Naive thymus-derived CD4-positive, alpha-beta T cell (primary cell): Measurements from ENCODE around the gene CGN. TPM values are rescaled to one million over a fixed set of nuclear protein-coding genes. Genes with fewer than 3 reads are reported as not detected.

ENCODE experiments used
- ATAC-seq: fragments of 150-1000 bp; cut with Tn5 transposase; 2 replicates; pipeline ENCODE4 v1.10.0; 2021; ENCODE audit warnings: mild to moderate bottlenecking, moderate library complexity
- CTCF ChIA-PET: fragments of 350-600 bp; sonication (Branson Sonifier 250); formaldehyde crosslinking; loops from one replicate; lab custom pipeline; 2021; ENCODE audit warnings: antibody characterized with exemption; lab: Charles Lee
- POLR2A ChIA-PET: fragments of 350-600 bp; sonication (Branson Sonifier 250); formaldehyde crosslinking; loops from one replicate; lab custom pipeline; 2021; ENCODE audit warnings: antibody characterized with exemption, inconsistent platforms; lab: Charles Lee
- DNase-seq, 9 donors: peaks; one replicate each; pipeline versions ENCODE4 v3.0.0 to v3.0.0-alpha.2; 2020 to 2022; ENCODE audit warnings: mixed read lengths in 1 of 9
- H3K27ac ChIP-seq: one replicate; pipeline ENCODE4 v1.7.0; 2013; ENCODE audit warnings: mild to moderate bottlenecking, low read depth, low read length, moderate library complexity
- H3K27me3 ChIP-seq, 2 donors: one replicate each; pipeline ENCODE4 v1.7.0; 2013; ENCODE audit warnings: low read length in 2 of 2, mild to moderate bottlenecking in 2 of 2, moderate library complexity in 2 of 2; ENCODE audit not compliant: control insufficient read depth in 2 of 2, insufficient read depth in 2 of 2
- H3K36me3 ChIP-seq, 3 experiments: 1 replicate in 2 of 3; 2 replicates in 1 of 3; pipeline ENCODE4 v1.7.0; 2013; ENCODE audit warnings: low read length in 3 of 3, mild to moderate bottlenecking in 3 of 3, moderate library complexity in 1 of 3; ENCODE audit not compliant: insufficient read depth in 3 of 3, control insufficient read depth in 2 of 3
- H3K4me1 ChIP-seq, 2 donors: one replicate each; pipeline ENCODE4 v1.7.0; 2013; ENCODE audit warnings: low read length in 2 of 2, mild to moderate bottlenecking in 2 of 2, moderate library complexity in 1 of 2; ENCODE audit not compliant: control insufficient read depth in 2 of 2, insufficient read depth in 2 of 2
- H3K4me3 ChIP-seq: 2 replicates; pipeline ENCODE4 v1.7.0; 2013; ENCODE audit warnings: mild to moderate bottlenecking, low read length
- H3K9me3 ChIP-seq, 3 experiments: 1 replicate in 2 of 3; 2 replicates in 1 of 3; pipeline ENCODE4 v1.7.0; 2013; ENCODE audit warnings: low read length in 3 of 3; ENCODE audit not compliant: control insufficient read depth in 2 of 3
- H3K27ac Mint-ChIP-seq, 9 donors: one replicate each; pipeline ENCODE4 v1.8.0; 2020 to 2022; ENCODE audit warnings: mixed read lengths in 9 of 9, mild to moderate bottlenecking in 8 of 9, moderate library complexity in 5 of 9, inconsistent platforms in 2 of 9
- H3K27me3 Mint-ChIP-seq, 5 donors: one replicate each; pipeline ENCODE4 v1.8.0; 2021 to 2022; ENCODE audit warnings: mixed read lengths in 5 of 5, mild to moderate bottlenecking in 1 of 5
- H3K36me3 Mint-ChIP-seq, 5 donors: one replicate each; pipeline ENCODE4 v1.8.0; 2020 to 2022; ENCODE audit warnings: mixed read lengths in 5 of 5, mild to moderate bottlenecking in 3 of 5, inconsistent platforms in 1 of 5
- H3K4me1 Mint-ChIP-seq, 7 donors: one replicate each; pipeline ENCODE4 v1.8.0; 2020 to 2022; ENCODE audit warnings: mixed read lengths in 7 of 7, mild to moderate bottlenecking in 3 of 7, inconsistent platforms in 1 of 7
- H3K4me3 Mint-ChIP-seq, 10 donors: one replicate each; pipeline ENCODE4 v1.8.0; 2020 to 2022; ENCODE audit warnings: mild to moderate bottlenecking in 10 of 10, mixed read lengths in 10 of 10, moderate library complexity in 6 of 10, inconsistent platforms in 2 of 10
- H3K9me3 Mint-ChIP-seq, 11 donors: one replicate each; pipeline ENCODE4 v1.8.0; 2020 to 2022; ENCODE audit warnings: mixed read lengths in 11 of 11, mild to moderate bottlenecking in 4 of 11, inconsistent platforms in 1 of 11, moderate library complexity in 1 of 11
- intact Hi-C, 2 donors: fragments of 100-400 bp; cut with micrococcal nuclease; formaldehyde crosslinking; loops; one replicate each; pipeline ENCODE4 v1.15.1; 2023
- polyA plus RNA-seq, 2 donors: library from polyadenylated mRNA; unstranded; fragments of 300-500 nt; fragmentation: Illumina TruSeq; gene quantifications; one replicate each; pipeline ENCODE4 v1.2.3, GENCODE V29; 2021
- total RNA-seq, 6 experiments: library from RNA in 5 of 6; stranded (reverse) in 5 of 6; gene quantifications; 1 replicate in 5 of 6; 2 replicates in 1 of 6; pipeline ENCODE4 v1.2.3 and lab custom pipeline; 2021 to 2026

The CGN gene
- total and polyA plus RNA-seq, 7 experiments from 2014 or later = 0.25 to 2.4 (median 0.91) TPM; not detected in 2

GRCh38 chr1:151514366-151514765 is 3.2 kb downstream of the CGN start:
- H3K9me3 Mint-ChIP-seq = peaks cover 0 to 1% (median 0%) of the 10 kb centered on the region in 11 donors
- H3K9me3 ChIP-seq = no peaks in the 10 kb centered on the region
- H3K27ac ChIP-seq = no peak overlapping the region
- no peaks in the 10 kb centered on the region for H3K36me3 ChIP-seq
- H3K27me3 Mint-ChIP-seq = peaks cover 0 to 29% (median 0%) of the 10 kb centered on the region in 5 donors
- DNase-seq = no peak
- CTCF ChIA-PET = no interaction called here
- ATAC-seq = no peak
- H3K27ac Mint-ChIP-seq = no peak overlapping the region
- peaks cover 13 to 18% of the 10 kb centered on the region in 2 donors for H3K4me1 ChIP-seq
- no peaks in the 10 kb centered on the region for H3K27me3 ChIP-seq
- peaks cover 12 to 36% (median 25%) of the 10 kb centered on the region in 7 donors for H3K4me1 Mint-ChIP-seq
- intact Hi-C loops = loop anchor here (5.0 to 10.0 kb wide), 2 partner anchors 72 to 230 kb away; partner anchors contain the start of gene ZNF687 (in 1 of the 2)
- H3K36me3 Mint-ChIP-seq = no peaks in the 10 kb centered on the region
- POLR2A ChIA-PET = interaction anchor here (1.2 kb wide), 1 partner anchor 43 kb away, joined by 3 read pairs; no protein-coding TSS in a partner anchor
- H3K4me3 Mint-ChIP-seq = peak overlapping the region in 1 of 10 donors; percentile 94
- H3K4me3 ChIP-seq = no peak overlapping the region

DNA sequence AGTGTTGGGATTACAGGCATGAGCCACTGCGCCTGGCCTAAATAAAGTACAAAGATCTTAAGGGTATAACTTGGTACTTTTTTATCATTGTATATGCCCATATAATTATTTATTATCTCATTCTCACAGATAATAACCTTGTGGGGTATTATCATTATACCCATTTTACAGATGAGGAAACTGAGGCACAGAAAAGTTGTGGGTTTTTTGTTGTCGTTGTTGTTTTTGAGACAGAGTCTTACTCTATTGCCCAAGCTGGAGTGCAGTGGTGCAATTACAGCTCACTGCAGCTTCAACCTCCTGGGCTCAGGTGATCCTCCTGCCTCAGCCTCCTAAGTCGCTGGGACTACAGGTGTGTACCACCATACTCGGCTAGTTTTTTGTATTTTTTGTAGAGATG is 4.1 kb downstream of the CGN start:
- peaks cover 13 to 17% of the 10 kb centered on the region in 2 donors for H3K4me1 ChIP-seq
- no peak for DNase-seq
- H3K27ac Mint-ChIP-seq = no peak overlapping the region
- no peaks in the 10 kb centered on the region for H3K27me3 ChIP-seq
- H3K4me1 Mint-ChIP-seq = peaks cover 12 to 33% (median 26%) of the 10 kb centered on the region in 7 donors
- no peaks in the 10 kb centered on the region for H3K36me3 Mint-ChIP-seq
- ATAC-seq = no peak
- intact Hi-C loops = loop anchor here in 1 of 2 donors (10.0 kb wide), 1 partner anchor 230 kb away; the partner anchor contains the start of gene ZNF687
- CTCF ChIA-PET = no interaction called here
- no peaks in the 10 kb centered on the region for H3K9me3 ChIP-seq
- no peak overlapping the region for H3K4me3 Mint-ChIP-seq
- no peaks in the 10 kb centered on the region for H3K36me3 ChIP-seq
- H3K9me3 Mint-ChIP-seq = peaks cover 0 to 1% (median 0%) of the 10 kb centered on the region in 11 donors
- POLR2A ChIA-PET = no interaction called here
- H3K27me3 Mint-ChIP-seq = peaks cover 0 to 25% (median 0%) of the 10 kb centered on the region in 5 donors
- no peak overlapping the region for H3K27ac ChIP-seq
- no peak overlapping the region for H3K4me3 ChIP-seq

- ChIA-PET POLR2A (no interaction called here), CTCF (no interaction called here)
- no peaks in the 10 kb centered on the region for H3K9me3 ChIP-seq
- DNase-seq (no peak), ATAC-seq (no peak)
- intact Hi-C loops = loop anchor here in 1 of 2 donors (10.0 kb wide), 1 partner anchor 231 kb away; the partner anchor contains the start of gene ZNF687
- peaks cover 7 to 26% (median 21%) of the 10 kb centered on the region in 7 donors for H3K4me1 Mint-ChIP-seq
- H3K36me3 Mint-ChIP-seq = no peaks in the 10 kb centered on the region
- peaks cover 13% of the 10 kb centered on the region in 2 donors for H3K4me1 ChIP-seq
- H3K9me3 Mint-ChIP-seq = no peaks in the 10 kb centered on the region
- H3K27me3 Mint-ChIP-seq = peaks cover 0 to 22% (median 0%) of the 10 kb centered on the region in 5 donors
- no peak overlapping the region for H3K27ac Mint-ChIP-seq
- H3K27ac ChIP-seq = no peak overlapping the region
- H3K4me3 ChIP-seq = no peak overlapping the region
- no peaks in the 10 kb centered on the region for H3K36me3 ChIP-seq
- H3K4me3 Mint-ChIP-seq = no peak overlapping the region
- H3K27me3 ChIP-seq = no peaks in the 10 kb centered on the region
Observed at GRCh38 chr1:151516031-151516511, 4.9 kb downstream of the CGN start.

- Histone ChIP-seq H3K4me1 (peaks cover 0 to 3% of the 10 kb centered on the region in 2 donors), H3K9me3 (no peaks in the 10 kb centered on the region), H3K27me3 (no peaks in the 10 kb centered on the region), H3K27ac (no peak overlapping the region), H3K36me3 (no peaks in the 10 kb centered on the region), H3K4me3 (no peak overlapping the region)
- Mint-ChIP-seq H3K4me1 (peaks cover 3 to 9% (median 8%) of the 10 kb centered on the region in 7 donors), H3K27me3 (peaks cover 0 to 12% (median 0%) of the 10 kb centered on the region in 5 donors), H3K9me3 (no peaks in the 10 kb centered on the region), H3K36me3 (no peaks in the 10 kb centered on the region), H3K27ac (no peak overlapping the region), H3K4me3 (no peak overlapping the region)
- ChIA-PET CTCF (no interaction called here), POLR2A (no interaction called here)
- ATAC-seq (no peak), DNase-seq (no peak)
- intact Hi-C loops = loop anchor here in 1 of 2 donors (10.0 kb wide), 1 partner anchor 234 kb away; the partner anchor contains the start of gene ZNF687
Observed at GRCh38 chr1:151518431-151518830, 7.2 kb downstream of the CGN start.

DNA sequence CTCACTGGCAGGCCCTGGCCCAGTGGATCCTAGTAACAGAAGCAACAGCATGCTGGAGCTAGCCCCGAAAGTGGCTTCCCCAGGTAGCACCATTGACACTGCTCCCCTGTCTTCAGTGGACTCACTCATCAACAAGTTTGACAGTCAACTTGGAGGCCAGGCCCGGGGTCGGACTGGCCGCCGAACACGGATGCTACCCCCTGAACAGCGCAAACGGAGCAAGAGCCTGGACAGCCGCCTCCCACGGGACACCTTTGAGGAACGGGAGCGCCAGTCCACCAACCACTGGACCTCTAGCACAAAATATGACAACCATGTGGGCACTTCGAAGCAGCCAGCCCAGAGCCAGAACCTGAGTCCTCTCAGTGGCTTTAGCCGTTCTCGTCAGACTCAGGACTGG is 7.7 kb downstream of the CGN start:
- intact Hi-C loops = loop anchor here in 1 of 2 donors (10.0 kb wide), 1 partner anchor 234 kb away; the partner anchor contains the start of gene ZNF687
- Histone ChIP-seq H3K4me3 (no peak overlapping the region), H3K27me3 (no peaks in the 10 kb centered on the region), H3K9me3 (no peaks in the 10 kb centered on the region), H3K36me3 (no peaks in the 10 kb centered on the region), H3K27ac (no peak overlapping the region), H3K4me1 (no peaks in the 10 kb centered on the region)
- no peaks in the 10 kb centered on the region for H3K9me3 Mint-ChIP-seq
- no peaks in the 10 kb centered on the region for H3K36me3 Mint-ChIP-seq
- DNase-seq (no peak), ATAC-seq (no peak)
- H3K4me1 Mint-ChIP-seq = peaks cover 0 to 4% (median 3%) of the 10 kb centered on the region in 7 donors
- H3K4me3 Mint-ChIP-seq = no peak overlapping the region
- ChIA-PET POLR2A (no interaction called here), CTCF (no interaction called here)
- H3K27me3 Mint-ChIP-seq = peaks cover 0 to 9% (median 0%) of the 10 kb centered on the region in 5 donors
- H3K27ac Mint-ChIP-seq = no peak overlapping the region

DNA sequence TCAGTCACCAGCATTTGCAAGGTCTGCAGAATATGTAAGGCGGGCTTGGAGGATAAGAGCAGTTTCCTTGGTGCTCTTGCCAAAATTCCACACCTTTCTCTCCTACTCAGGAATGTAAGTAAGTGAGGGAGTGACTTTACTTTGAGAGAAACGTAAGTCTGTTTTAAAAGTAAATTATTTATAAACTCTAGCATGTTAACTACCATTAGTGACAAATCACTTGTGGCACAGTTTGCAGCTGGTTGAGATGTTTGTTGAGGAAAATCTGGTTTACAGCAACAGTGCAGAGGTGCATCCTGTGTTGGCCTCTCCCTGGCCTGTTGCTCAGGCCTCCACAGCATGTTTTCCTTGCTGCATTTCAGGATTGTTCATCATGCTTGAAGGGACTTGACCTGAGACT is 8.5 kb downstream of the CGN start:
- intact Hi-C loops = loop anchor here in 1 of 2 donors (10.0 kb wide), 1 partner anchor 235 kb away; the partner anchor contains the start of gene ZNF687
- H3K4me3 Mint-ChIP-seq = no peak overlapping the region
- CTCF ChIA-PET = interaction anchor here (1.4 kb wide), 1 partner anchor 10 kb away, joined by 3 read pairs; no protein-coding TSS in a partner anchor
- H3K27me3 Mint-ChIP-seq = peaks cover 0 to 8% (median 0%) of the 10 kb centered on the region in 5 donors
- POLR2A ChIA-PET = interaction anchor here (0.8 kb wide), 1 partner anchor 13 kb away, joined by 3 read pairs; no protein-coding TSS in a partner anchor
- Histone ChIP-seq H3K27ac (no peak overlapping the region), H3K4me1 (no peaks in the 10 kb centered on the region), H3K4me3 (no peak overlapping the region), H3K9me3 (no peaks in the 10 kb centered on the region), H3K36me3 (no peaks in the 10 kb centered on the region), H3K27me3 (no peaks in the 10 kb centered on the region)
- H3K27ac Mint-ChIP-seq = no peak overlapping the region
- no peak for DNase-seq
- H3K9me3 Mint-ChIP-seq = no peaks in the 10 kb centered on the region
- ATAC-seq = no peak
- no peaks in the 10 kb centered on the region for H3K36me3 Mint-ChIP-seq
- peaks cover 0 to 4% (median 0%) of the 10 kb centered on the region in 7 donors for H3K4me1 Mint-ChIP-seq
